B cell (primary cell): Measurements from ENCODE around the gene CPSF6.

Source experiments
- EZH2 ChIP-seq: IDR thresholded peaks from 2 replicates; pipeline ENCODE4 v1.6.1; 2012; ENCODE audit warnings: borderline replicate concordance, low read depth, mild to moderate bottlenecking, moderate library complexity, low read length; ENCODE audit not compliant: insufficient read depth, poor library complexity, severe bottlenecking
- TF ChIP-seq, protein P1 (sequence below): fragments of 200-600 bp; IDR thresholded peaks from one replicate; pipeline ENCODE4 v1.8.0; 2022; ENCODE audit warnings: antibody characterized with exemption, mild to moderate bottlenecking

DNA sequence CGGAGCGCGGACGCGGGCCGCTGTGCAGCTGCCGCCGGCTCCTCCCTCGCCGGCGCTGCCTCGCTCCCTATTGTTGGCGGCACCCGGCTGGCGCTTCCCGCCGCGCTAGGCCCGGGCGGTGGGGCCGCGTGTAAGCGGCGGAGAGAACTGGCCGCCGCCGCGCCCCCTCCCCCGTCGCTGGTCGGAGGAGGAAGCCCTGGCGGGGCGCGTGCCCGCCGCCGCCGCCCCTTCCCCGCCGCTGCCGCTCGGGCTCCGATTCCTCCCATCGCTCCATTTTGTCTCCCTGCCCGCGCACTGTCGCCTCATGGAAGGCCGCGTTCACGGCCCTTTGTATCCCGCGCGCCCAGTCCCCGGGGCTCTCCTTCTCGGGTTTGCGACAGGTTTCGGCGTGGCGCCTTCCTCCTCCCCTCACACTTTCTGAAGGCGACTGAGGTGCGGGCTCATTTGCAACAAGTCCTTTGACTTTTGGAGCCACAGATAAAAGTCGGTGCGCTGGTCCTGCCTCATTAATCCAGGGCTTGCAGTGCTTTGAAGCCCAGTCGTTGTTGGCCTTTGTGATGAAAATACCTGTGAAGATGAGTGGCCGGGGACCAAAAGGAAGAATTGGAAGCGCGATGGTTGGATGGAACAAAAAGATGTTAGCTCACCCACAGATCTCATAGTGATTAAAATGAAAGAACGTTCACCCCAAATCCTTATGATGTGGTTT, 707 bp downstream of the CPSF6 start:
- TF ChIP-seq, protein P1, sequence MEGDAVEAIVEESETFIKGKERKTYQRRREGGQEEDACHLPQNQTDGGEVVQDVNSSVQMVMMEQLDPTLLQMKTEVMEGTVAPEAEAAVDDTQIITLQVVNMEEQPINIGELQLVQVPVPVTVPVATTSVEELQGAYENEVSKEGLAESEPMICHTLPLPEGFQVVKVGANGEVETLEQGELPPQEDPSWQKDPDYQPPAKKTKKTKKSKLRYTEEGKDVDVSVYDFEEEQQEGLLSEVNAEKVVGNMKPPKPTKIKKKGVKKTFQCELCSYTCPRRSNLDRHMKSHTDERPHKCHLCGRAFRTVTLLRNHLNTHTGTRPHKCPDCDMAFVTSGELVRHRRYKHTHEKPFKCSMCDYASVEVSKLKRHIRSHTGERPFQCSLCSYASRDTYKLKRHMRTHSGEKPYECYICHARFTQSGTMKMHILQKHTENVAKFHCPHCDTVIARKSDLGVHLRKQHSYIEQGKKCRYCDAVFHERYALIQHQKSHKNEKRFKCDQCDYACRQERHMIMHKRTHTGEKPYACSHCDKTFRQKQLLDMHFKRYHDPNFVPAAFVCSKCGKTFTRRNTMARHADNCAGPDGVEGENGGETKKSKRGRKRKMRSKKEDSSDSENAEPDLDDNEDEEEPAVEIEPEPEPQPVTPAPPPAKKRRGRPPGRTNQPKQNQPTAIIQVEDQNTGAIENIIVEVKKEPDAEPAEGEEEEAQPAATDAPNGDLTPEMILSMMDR, result no peak
- no peak for TF ChIP-seq EZH2
